GM12878 (cell line): Measurements from ENCODE around the gene TMEM132D. TPM values are rescaled to one million over a fixed set of nuclear protein-coding genes. Genes with fewer than 3 reads are reported as not detected.

ENCODE experiments used
- ATAC-seq: fragments of 200-7000 bp; cut with Tn5 transposase; 3 replicates; pipeline ENCODE4 v1.9.1; 2020; ENCODE audit warnings: mild to moderate bottlenecking, moderate library complexity
- BruUV-seq: library from RNA; stranded (reverse); fragments of 400-500 nt; replicated peaks from 2 replicates; lab custom pipeline; 2021; lab: Mats Ljungman, UMichigan
- CTCF ChIA-PET: fragments of 300-600 bp; sonication (Branson Sonifier 250); formaldehyde crosslinking; extraction: SDS; loops from one replicate; lab custom pipeline; 2021; ENCODE audit warnings: inconsistent platforms; lab: Yijun Ruan, JAX
- POLR2A ChIA-PET: fragments of 350-600 bp; formaldehyde crosslinking; extraction: SDS; loops from one replicate; lab custom pipeline; 2021; ENCODE audit warnings: inconsistent platforms; lab: Charles Lee
- RAD21 ChIA-PET: fragments of 300-600 bp; sonication (Branson Sonifier 250); formaldehyde crosslinking; loops from one replicate; lab custom pipeline; 2023; ENCODE audit warnings: antibody characterized with exemption; ENCODE audit not compliant: unreplicated experiment; lab: Charles Lee
- SMC1A ChIA-PET: fragments of 300-600 bp; sonication (Branson Sonifier 250); formaldehyde crosslinking; loops from one replicate; lab custom pipeline; 2023; ENCODE audit not compliant: unreplicated experiment, uncharacterized antibody; lab: Charles Lee
- DNase-seq: peaks from one replicate; pipeline ENCODE4 v3.0.0-alpha.2; 2011; ENCODE audit warnings: low read depth, low spot score
- FAIRE-seq: peaks from 3 replicates; lab custom pipeline; 2011; peaks lifted over from hg19 to GRCh38; lab: Jason Lieb, UNC
- H2AFZ ChIP-seq: 2 replicates; pipeline ENCODE4 v1.6.0; 2011; ENCODE audit warnings: low read depth, low read length, control low read depth; ENCODE audit not compliant: control insufficient read depth
- H3K27ac ChIP-seq: 2 replicates; pipeline ENCODE4 v1.5.1; 2011; ENCODE audit warnings: control low read depth; ENCODE audit not compliant: control insufficient read depth, insufficient read depth
- H3K27me3 ChIP-seq, 2 experiments: replicated peaks in 1 of 2; 2 replicates each; pipeline versions ENCODE4 v1.6.0 to v1.6.1; 2011; ENCODE audit warnings: low read length in 1 of 2; ENCODE audit not compliant: control insufficient read depth in 2 of 2, insufficient read depth in 2 of 2
- H3K36me3 ChIP-seq, 2 experiments: 2 replicates each; pipeline ENCODE4 v1.5.1; 2011; ENCODE audit warnings: low read length in 1 of 2; ENCODE audit not compliant: control insufficient read depth in 2 of 2, insufficient read depth in 2 of 2
- H3K4me1 ChIP-seq: 2 replicates; pipeline ENCODE4 v1.6.1; 2011; ENCODE audit warnings: mild to moderate bottlenecking, low read length, moderate library complexity, mixed read lengths; ENCODE audit not compliant: control insufficient read depth, insufficient read depth
- H3K4me2 ChIP-seq: 2 replicates; pipeline ENCODE4 v1.6.0; 2011; ENCODE audit warnings: control low read depth; ENCODE audit not compliant: control insufficient read depth, insufficient read depth
- H3K4me3 ChIP-seq: fragments of 200-600 bp; sonication (generic); 2 replicates; pipeline ENCODE4 v1.5.1; 2016
- H3K79me2 ChIP-seq: 2 replicates; pipeline ENCODE4 v1.6.0; 2011; ENCODE audit warnings: low read length; ENCODE audit not compliant: control insufficient read depth, insufficient read depth
- H3K9ac ChIP-seq: 2 replicates; pipeline ENCODE4 v1.8.0; 2011; ENCODE audit warnings: low read length, control low read depth, mixed read lengths; ENCODE audit not compliant: control insufficient read depth, insufficient read depth
- H3K9me3 ChIP-seq: replicated peaks from 3 replicates; pipeline ENCODE4 v1.5.1; 2011; ENCODE audit warnings: mild to moderate bottlenecking, low read length; ENCODE audit not compliant: control insufficient read depth, insufficient read depth
- H4K20me1 ChIP-seq: 2 replicates; pipeline ENCODE4 v1.6.0; 2011; ENCODE audit not compliant: control insufficient read depth, insufficient read depth
- CHD4 ChIP-seq: fragments of 200-600 bp; sonication (generic); IDR thresholded peaks from 2 replicates; pipeline ENCODE4 v1.6.1; 2016; ENCODE audit warnings: mild to moderate bottlenecking
- ETV6 ChIP-seq, 2 experiments: fragments of 450-650 bp in 1 of 2; IDR thresholded peaks in 1 of 2; conservative IDR thresholded peaks in 1 of 2; 2 replicates each; pipeline ENCODE4 v1.6.1; 2014; ENCODE audit warnings: antibody characterized with exemption in 1 of 2, borderline replicate concordance in 1 of 2, low read depth in 1 of 2, mild to moderate bottlenecking in 1 of 2, moderate library complexity in 1 of 2
- HDAC6 ChIP-seq: fragments of 200-600 bp; sonication (generic); IDR thresholded peaks from one replicate; pipeline ENCODE4 v1.8.0; 2017; ENCODE audit warnings: antibody characterized with exemption; ENCODE audit not compliant: unreplicated experiment
- MYB ChIP-seq: fragments of 150-350 bp; IDR thresholded peaks from 2 replicates; pipeline ENCODE4 v1.6.1; 2014; ENCODE audit warnings: mild to moderate bottlenecking, low read depth, low read length, borderline replicate concordance
- POU2F2 ChIP-seq: IDR thresholded peaks from 3 replicates; pipeline ENCODE4 v1.6.1; 2011; ENCODE audit warnings: low read depth, mild to moderate bottlenecking, low read length, borderline replicate concordance
- RELA ChIP-seq: fragments of 450-650 bp; IDR thresholded peaks from 2 replicates; pipeline ENCODE4 v1.8.0; 2014; ENCODE audit warnings: borderline replicate concordance; ENCODE audit not compliant: partially characterized antibody
- SMC3 ChIP-seq: IDR thresholded peaks from 2 replicates; pipeline ENCODE4 v1.6.1; 2011; ENCODE audit warnings: low read length, improper control_type of control experiment, borderline replicate concordance
- STAT3 ChIP-seq: IDR thresholded peaks from 2 replicates; pipeline ENCODE4 v1.6.1; 2011; ENCODE audit warnings: low read depth, low read length, improper control_type of control experiment
- TAF1 ChIP-seq: IDR thresholded peaks from 2 replicates; pipeline ENCODE4 v1.6.1; 2011; ENCODE audit warnings: mild to moderate bottlenecking, low read depth, low read length, borderline replicate concordance
- TBL1XR1 ChIP-seq: IDR thresholded peaks from 2 replicates; pipeline ENCODE4 v1.6.1; 2012; ENCODE audit warnings: low read depth, low read length, improper control_type of control experiment
- WGBS: methylation state at CpG from one replicate; pipeline ENCODE4 v1.1.6; 2016; ENCODE audit warnings: low lambda C conversion rate; ENCODE audit not compliant: insufficient replicate concordance, insufficient coverage; ENCODE audit errors: missing lambda C conversion rate; 5-methylcytosine and 5-hydroxymethylcytosine counted together
- in situ Hi-C: fragments of 300-500 bp; cut with MboI; formaldehyde crosslinking; loops from 9 replicates; pipeline ENCODE4 v1.14.3; 2018; ENCODE audit warnings: mixed read lengths
- intact Hi-C: fragments of 100-400 bp; cut with micrococcal nuclease; formaldehyde crosslinking; loops from one replicate; pipeline ENCODE4 v1.14.2; 2022; ENCODE audit not compliant: unreplicated experiment
- polyA plus RNA-seq, 11 experiments: library from polyadenylated mRNA; depleted of rRNA in 4 of 11; unstranded in 6 of 11; stranded (reverse) in 5 of 11; fragments of >200 nt; fragmentation: Nextera tagmentation in 4 of 11; fragmentation: Illumina TruSeq in 1 of 11; extraction: Ambion mirVana in 4 of 11; extraction: Trizol in 1 of 11; gene quantifications; 1 replicate in 1 of 11; 2 replicates in 10 of 11; pipeline versions ENCODE4 v1.2.1 to v1.2.3, GENCODE V29; 2011 to 2016; ENCODE audit warnings: inconsistent platforms in 2 of 11, missing spikeins in 2 of 11, low read depth in 1 of 11
- total RNA-seq, 4 experiments: library from RNA; depleted of rRNA in 3 of 4; stranded (reverse); fragments of >200 nt in 3 of 4; fragmentation: Illumina TruSeq in 1 of 4; extraction: Trizol in 1 of 4; gene quantifications; 2 replicates each; pipeline versions ENCODE4 v1.2.1 to v1.2.3, GENCODE V29; 2013 to 2021
- TF ChIP-seq, protein P1 (sequence below): fragments of 450-650 bp; formaldehyde crosslinking; IDR thresholded peaks from 2 replicates; pipeline ENCODE4 v1.4.0; 2020; ENCODE audit warnings: mild to moderate bottlenecking, moderate library complexity
- TF ChIP-seq, protein P2 (sequence below): fragments of 450-650 bp; IDR thresholded peaks from 2 replicates; pipeline ENCODE4 v1.6.1; 2016; ENCODE audit warnings: mild to moderate bottlenecking
- TF ChIP-seq, protein P3 (sequence below): fragments of 150-350 bp; IDR thresholded peaks from 2 replicates; pipeline ENCODE4 v1.6.1; 2016; ENCODE audit warnings: low read depth, low read length

Gene TMEM132D
- total and polyA plus RNA-seq, 10 of the 15 experiments (the other 5 are each of a cell fraction or from before 2014, with no cell fraction given) = under 0.01 to 0.12 (median 0.02) TPM; not detected in 3

DNA sequence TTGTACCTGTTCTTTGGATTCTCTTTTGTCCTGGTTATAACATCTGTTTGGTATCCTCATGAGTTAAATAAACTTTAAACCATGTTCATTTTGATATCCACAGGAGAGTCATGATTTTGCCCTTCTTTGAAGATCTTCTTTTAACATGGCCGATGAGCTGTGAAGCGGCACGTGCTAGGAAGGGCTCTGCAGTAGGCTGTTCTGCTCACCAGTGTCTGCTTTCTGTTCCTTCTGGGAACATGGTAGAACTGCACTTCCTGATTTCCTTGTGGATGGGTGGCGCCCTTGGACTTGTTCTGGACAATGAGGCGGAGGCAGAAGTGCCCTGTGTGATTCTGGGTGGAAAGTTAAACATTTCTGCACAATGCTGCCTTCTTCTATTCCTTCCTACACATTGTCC lies 138.1 kb downstream of the TMEM132D start:
- CTCF ChIA-PET = no interaction called here
- FAIRE-seq (no peak), ATAC-seq (no peak), DNase-seq (no peak)
- intact Hi-C loops = no loop called here
- H3K27ac ChIP-seq = no peak overlapping the region
- no peaks in the 10 kb centered on the region for H3K4me1 ChIP-seq
- no peaks in the 10 kb centered on the region for H3K27me3 ChIP-seq
- no peaks in the 10 kb centered on the region for H3K79me2 ChIP-seq
- no peaks in the 10 kb centered on the region for H4K20me1 ChIP-seq
- H3K9ac ChIP-seq = no peak overlapping the region
- SMC1A ChIA-PET = no interaction called here
- RAD21 ChIA-PET = no interaction called here
- H3K4me2 ChIP-seq = no peak overlapping the region
- H3K4me3 ChIP-seq = no peak overlapping the region
- BruUV-seq = no TSS peak
- in situ Hi-C loops = no loop called here
- POLR2A ChIA-PET = no interaction called here
- H3K9me3 ChIP-seq = no peaks in the 10 kb centered on the region
- H3K36me3 ChIP-seq = no peaks in the 10 kb centered on the region
- WGBS = 47% methylated on average over 5 of the region's 5 CpGs
- no peak overlapping the region for H2AFZ ChIP-seq
- TF ChIP-seq SMC3 (no peak), STAT3 (no peak), TBL1XR1 (no peak), ETV6 (conservative IDR thresholded peaks at IDR 0.05 in 1 of 2, IDR thresholded peaks at IDR 0.05 in 1 of 2; ENCODE audit: borderline replicate concordance in 1 of 2, low read depth in 1 of 2) (no peak), MYB (no peak), POU2F2 (no peak), HDAC6 (no peak), CHD4 (no peak), TAF1 (no peak), RELA (no peak)
- TF ChIP-seq, protein P1, sequence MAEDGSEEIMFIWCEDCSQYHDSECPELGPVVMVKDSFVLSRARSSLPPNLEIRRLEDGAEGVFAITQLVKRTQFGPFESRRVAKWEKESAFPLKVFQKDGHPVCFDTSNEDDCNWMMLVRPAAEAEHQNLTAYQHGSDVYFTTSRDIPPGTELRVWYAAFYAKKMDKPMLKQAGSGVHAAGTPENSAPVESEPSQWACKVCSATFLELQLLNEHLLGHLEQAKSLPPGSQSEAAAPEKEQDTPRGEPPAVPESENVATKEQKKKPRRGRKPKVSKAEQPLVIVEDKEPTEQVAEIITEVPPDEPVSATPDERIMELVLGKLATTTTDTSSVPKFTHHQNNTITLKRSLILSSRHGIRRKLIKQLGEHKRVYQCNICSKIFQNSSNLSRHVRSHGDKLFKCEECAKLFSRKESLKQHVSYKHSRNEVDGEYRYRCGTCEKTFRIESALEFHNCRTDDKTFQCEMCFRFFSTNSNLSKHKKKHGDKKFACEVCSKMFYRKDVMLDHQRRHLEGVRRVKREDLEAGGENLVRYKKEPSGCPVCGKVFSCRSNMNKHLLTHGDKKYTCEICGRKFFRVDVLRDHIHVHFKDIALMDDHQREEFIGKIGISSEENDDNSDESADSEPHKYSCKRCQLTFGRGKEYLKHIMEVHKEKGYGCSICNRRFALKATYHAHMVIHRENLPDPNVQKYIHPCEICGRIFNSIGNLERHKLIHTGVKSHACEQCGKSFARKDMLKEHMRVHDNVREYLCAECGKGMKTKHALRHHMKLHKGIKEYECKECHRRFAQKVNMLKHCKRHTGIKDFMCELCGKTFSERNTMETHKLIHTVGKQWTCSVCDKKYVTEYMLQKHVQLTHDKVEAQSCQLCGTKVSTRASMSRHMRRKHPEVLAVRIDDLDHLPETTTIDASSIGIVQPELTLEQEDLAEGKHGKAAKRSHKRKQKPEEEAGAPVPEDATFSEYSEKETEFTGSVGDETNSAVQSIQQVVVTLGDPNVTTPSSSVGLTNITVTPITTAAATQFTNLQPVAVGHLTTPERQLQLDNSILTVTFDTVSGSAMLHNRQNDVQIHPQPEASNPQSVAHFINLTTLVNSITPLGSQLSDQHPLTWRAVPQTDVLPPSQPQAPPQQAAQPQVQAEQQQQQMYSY (CRISPR knock-in tag) = no peak
- TF ChIP-seq, protein P2, sequence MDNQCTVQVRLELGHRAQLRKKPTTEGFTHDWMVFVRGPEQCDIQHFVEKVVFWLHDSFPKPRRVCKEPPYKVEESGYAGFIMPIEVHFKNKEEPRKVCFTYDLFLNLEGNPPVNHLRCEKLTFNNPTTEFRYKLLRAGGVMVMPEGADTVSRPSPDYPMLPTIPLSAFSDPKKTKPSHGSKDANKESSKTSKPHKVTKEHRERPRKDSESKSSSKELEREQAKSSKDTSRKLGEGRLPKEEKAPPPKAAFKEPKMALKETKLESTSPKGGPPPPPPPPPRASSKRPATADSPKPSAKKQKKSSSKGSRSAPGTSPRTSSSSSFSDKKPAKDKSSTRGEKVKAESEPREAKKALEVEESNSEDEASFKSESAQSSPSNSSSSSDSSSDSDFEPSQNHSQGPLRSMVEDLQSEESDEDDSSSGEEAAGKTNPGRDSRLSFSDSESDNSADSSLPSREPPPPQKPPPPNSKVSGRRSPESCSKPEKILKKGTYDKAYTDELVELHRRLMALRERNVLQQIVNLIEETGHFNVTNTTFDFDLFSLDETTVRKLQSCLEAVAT = no peak
- TF ChIP-seq, protein P3, sequence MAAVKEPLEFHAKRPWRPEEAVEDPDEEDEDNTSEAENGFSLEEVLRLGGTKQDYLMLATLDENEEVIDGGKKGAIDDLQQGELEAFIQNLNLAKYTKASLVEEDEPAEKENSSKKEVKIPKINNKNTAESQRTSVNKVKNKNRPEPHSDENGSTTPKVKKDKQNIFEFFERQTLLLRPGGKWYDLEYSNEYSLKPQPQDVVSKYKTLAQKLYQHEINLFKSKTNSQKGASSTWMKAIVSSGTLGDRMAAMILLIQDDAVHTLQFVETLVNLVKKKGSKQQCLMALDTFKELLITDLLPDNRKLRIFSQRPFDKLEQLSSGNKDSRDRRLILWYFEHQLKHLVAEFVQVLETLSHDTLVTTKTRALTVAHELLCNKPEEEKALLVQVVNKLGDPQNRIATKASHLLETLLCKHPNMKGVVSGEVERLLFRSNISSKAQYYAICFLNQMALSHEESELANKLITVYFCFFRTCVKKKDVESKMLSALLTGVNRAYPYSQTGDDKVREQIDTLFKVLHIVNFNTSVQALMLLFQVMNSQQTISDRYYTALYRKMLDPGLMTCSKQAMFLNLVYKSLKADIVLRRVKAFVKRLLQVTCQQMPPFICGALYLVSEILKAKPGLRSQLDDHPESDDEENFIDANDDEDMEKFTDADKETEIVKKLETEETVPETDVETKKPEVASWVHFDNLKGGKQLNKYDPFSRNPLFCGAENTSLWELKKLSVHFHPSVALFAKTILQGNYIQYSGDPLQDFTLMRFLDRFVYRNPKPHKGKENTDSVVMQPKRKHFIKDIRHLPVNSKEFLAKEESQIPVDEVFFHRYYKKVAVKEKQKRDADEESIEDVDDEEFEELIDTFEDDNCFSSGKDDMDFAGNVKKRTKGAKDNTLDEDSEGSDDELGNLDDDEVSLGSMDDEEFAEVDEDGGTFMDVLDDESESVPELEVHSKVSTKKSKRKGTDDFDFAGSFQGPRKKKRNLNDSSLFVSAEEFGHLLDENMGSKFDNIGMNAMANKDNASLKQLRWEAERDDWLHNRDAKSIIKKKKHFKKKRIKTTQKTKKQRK = no peak
